Uterus (tissue), 2 donors: ENCODE measurements around the gene MIER2.

Source experiments
- CTCF ChIP-seq, 4 experiments: fragments of 200-600 bp in 2 of 4; fragments of 450-650 bp in 2 of 4; sonication (generic) in 2 of 4; IDR thresholded peaks; one replicate each; pipeline ENCODE4 v1.5.1; 2016 to 2019; ENCODE audit warnings: antibody characterized with exemption in 4 of 4, mild to moderate bottlenecking in 2 of 4, moderate library complexity in 1 of 4
- POLR2A ChIP-seq, 2 donors: fragments of 450-650 bp; IDR thresholded peaks; one replicate each; pipeline ENCODE4 v1.6.1; 2016; ENCODE audit warnings: antibody characterized with exemption in 2 of 2, mild to moderate bottlenecking in 1 of 2, moderate library complexity in 1 of 2

- no peak for TF ChIP-seq CTCF (IDR thresholded peaks at IDR 0.05)
- TF ChIP-seq POLR2A (IDR thresholded peaks at IDR 0.05): no peak
Measured at GRCh38 chr19:376111-376470, 31.5 kb upstream of the MIER2 start.
